KOPT-K1 (cell line): Measurements from ENCODE around the gene RNF207.

Source experiments
- H3K27ac ChIP-seq: fragments of 200-600 bp; sonication (generic); 2 replicates; pipeline ENCODE4 v1.5.1; 2016; ENCODE audit warnings: antibody characterized with exemption, mild to moderate bottlenecking, low read depth, low read length; ENCODE audit not compliant: poor library complexity, severe bottlenecking
- H3K36me3 ChIP-seq: fragments of 200-600 bp; sonication (generic); 2 replicates; pipeline ENCODE4 v1.5.1; 2017; ENCODE audit warnings: antibody characterized with exemption, mild to moderate bottlenecking, low read length, moderate library complexity; ENCODE audit not compliant: insufficient read depth
- H3K9me3 ChIP-seq: fragments of 200-600 bp; sonication (generic); 2 replicates; pipeline ENCODE4 v1.5.1; 2017; ENCODE audit warnings: antibody characterized with exemption, low read length, mild to moderate bottlenecking; ENCODE audit not compliant: insufficient read depth, poor library complexity, severe bottlenecking

Gene RNF207

GRCh38 chr1:6168947-6169586 lies 36.9 kb upstream of the RNF207 start:
- no peaks in the 10 kb centered on the region for H3K36me3 ChIP-seq
- no peak overlapping the region for H3K27ac ChIP-seq
- no peaks in the 10 kb centered on the region for H3K9me3 ChIP-seq

- Histone ChIP-seq H3K27ac (no peak overlapping the region), H3K9me3 (no peaks in the 10 kb centered on the region), H3K36me3 (no peaks in the 10 kb centered on the region)
Measured at GRCh38 chr1:6170116-6170741, 35.7 kb upstream of the RNF207 start.

GRCh38 chr1:6170742-6171201 lies 35.1 kb upstream of the RNF207 start:
- Histone ChIP-seq H3K9me3 (no peaks in the 10 kb centered on the region), H3K36me3 (no peaks in the 10 kb centered on the region), H3K27ac (no peak overlapping the region)

GRCh38 chr1:6171548-6172124 lies 34.3 kb upstream of the RNF207 start:
- no peaks in the 10 kb centered on the region for H3K9me3 ChIP-seq
- no peak overlapping the region for H3K27ac ChIP-seq
- no peaks in the 10 kb centered on the region for H3K36me3 ChIP-seq

GRCh38 chr1:6172549-6172948 lies 33.4 kb upstream of the RNF207 start:
- H3K27ac ChIP-seq, result no peak overlapping the region
- H3K9me3 ChIP-seq, result no peaks in the 10 kb centered on the region
- no peaks in the 10 kb centered on the region for H3K36me3 ChIP-seq

GRCh38 chr1:6174621-6175410 lies 31.1 kb upstream of the RNF207 start:
- H3K27ac ChIP-seq, result no peak overlapping the region
- H3K36me3 ChIP-seq, result no peaks in the 10 kb centered on the region
- no peaks in the 10 kb centered on the region for H3K9me3 ChIP-seq

GRCh38 chr1:6175411-6175828 lies 30.5 kb upstream of the RNF207 start:
- Histone ChIP-seq H3K27ac (no peak overlapping the region), H3K9me3 (no peaks in the 10 kb centered on the region), H3K36me3 (no peaks in the 10 kb centered on the region)

- no peaks in the 10 kb centered on the region for H3K9me3 ChIP-seq
- H3K27ac ChIP-seq, result no peak overlapping the region
- H3K36me3 ChIP-seq, result no peaks in the 10 kb centered on the region
Measured at GRCh38 chr1:6176779-6177178, 29.1 kb upstream of the RNF207 start.

- Histone ChIP-seq H3K36me3 (0 out of 2 replicates have a peak, but pooled peaks cover 1% of the 10 kb centered on the region), H3K27ac (no peak overlapping the region), H3K9me3 (no peaks in the 10 kb centered on the region)
Measured at GRCh38 chr1:6177681-6178380, 28.1 kb upstream of the RNF207 start.

- Histone ChIP-seq H3K27ac (no peak overlapping the region), H3K9me3 (no peaks in the 10 kb centered on the region), H3K36me3 (peaks cover 10% of the 10 kb centered on the region)
Measured at GRCh38 chr1:6178751-6179563, 27.0 kb upstream of the RNF207 start.

- peaks cover 17% of the 10 kb centered on the region for H3K36me3 ChIP-seq
- H3K27ac ChIP-seq, result no peak overlapping the region
- H3K9me3 ChIP-seq, result no peaks in the 10 kb centered on the region
Measured at GRCh38 chr1:6179564-6180175, 26.2 kb upstream of the RNF207 start.

- H3K27ac ChIP-seq, result no peak within 1 kb of the TSS
- H3K9me3 ChIP-seq, result no peaks in the 10 kb centered on the region
- H3K36me3 ChIP-seq, result peaks cover 23% of the 10 kb centered on the region
Measured at GRCh38 chr1:6180268-6180706, 25.6 kb upstream of the RNF207 start, which contains the start of gene CHD5. CHD5 (minus strand) TSS chr1:6180321; CDS start chr1:6180023, 298 bp downstream.

GRCh38 chr1:6180707-6181311 lies 25.1 kb upstream of the RNF207 start:
- Histone ChIP-seq H3K9me3 (no peaks in the 10 kb centered on the region), H3K36me3 (peaks cover 28% of the 10 kb centered on the region), H3K27ac (no peak overlapping the region)
